Measurements from ENCODE around the gene MS4A6A.
"Not testable (repeated sequence)": the region's sequence is repeated elsewhere in the genome, so short reads cannot be mapped to it uniquely, and the experiment has no call there.

DNA sequence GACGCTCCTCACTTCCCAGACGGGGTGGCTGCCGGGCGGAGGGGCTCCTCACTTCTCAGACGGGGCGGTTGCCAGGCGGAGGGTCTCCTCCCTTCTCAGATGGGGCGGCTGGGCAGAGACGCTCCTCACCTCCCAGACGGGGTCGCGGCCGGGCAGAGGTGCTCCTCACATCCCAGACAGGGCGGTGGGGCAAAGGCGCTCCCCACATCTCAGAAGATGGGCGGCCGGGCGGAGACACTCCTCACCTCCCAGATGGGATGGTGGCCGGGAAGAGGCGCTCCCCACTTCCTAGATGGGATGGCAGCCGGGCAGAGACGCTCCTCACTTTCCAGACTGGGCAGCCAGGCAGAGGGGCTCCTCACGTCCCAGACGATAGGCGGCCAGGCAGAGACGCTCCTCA lies 18.5 kb upstream of the MS4A6A start:
- not testable (repeated sequence) for TF ChIP-seq CTCF (conservative IDR thresholded peaks at IDR 0.05; ENCODE audit: low read depth, low read length); EZH2 (IDR thresholded peaks at IDR 0.05; ENCODE audit: borderline replicate concordance, low read depth, low read length, poor library complexity, severe bottlenecking)

Measured in A673 (cell line).